Left ventricle myocardium inferior (tissue), 1 donor: ENCODE measurements around the gene P2RY8. TPM values are rescaled to one million over a fixed set of nuclear protein-coding genes. Genes with fewer than 3 reads are reported as not detected.

ENCODE experiments used
- DNase-seq: peaks from one replicate; pipeline ENCODE4 v3.0.0-alpha.2; 2020
- H3K27ac ChIP-seq: fragments of 200-600 bp; replicated peaks from 2 replicates; pipeline ENCODE4 v1.8.0; 2021
- H3K27me3 ChIP-seq: fragments of 200-600 bp; 2 replicates; pipeline ENCODE4 v1.8.0; 2021; ENCODE audit warnings: low read depth
- H3K36me3 ChIP-seq: fragments of 200-600 bp; 2 replicates; pipeline ENCODE4 v1.8.0; 2021
- H3K4me1 ChIP-seq: fragments of 200-600 bp; 2 replicates; pipeline ENCODE4 v1.8.0; 2021
- H3K4me3 ChIP-seq: fragments of 200-600 bp; 2 replicates; pipeline ENCODE4 v1.8.0; 2021; ENCODE audit warnings: mild to moderate bottlenecking, moderate library complexity
- H3K9me3 ChIP-seq: fragments of 200-600 bp; replicated peaks from 2 replicates; pipeline ENCODE4 v1.8.0; 2021
- intact Hi-C: fragments of 100-400 bp; cut with micrococcal nuclease; formaldehyde crosslinking; loops from one replicate; pipeline ENCODE4 v1.11.0; 2022
- total RNA-seq: library from RNA; stranded (reverse); fragmentation: NEBNext Ultra II Directional; extraction: Animal tissue kit (Norgen Biotek cat#: 25700); gene quantifications from one replicate; pipeline ENCODE4 v1.2.1, GENCODE V29; 2021
- TF ChIP-seq, protein P1 (sequence below): fragments of 200-600 bp; IDR thresholded peaks from 2 replicates; pipeline ENCODE4 v1.8.0; 2021; ENCODE audit warnings: antibody characterized with exemption, mild to moderate bottlenecking, borderline replicate concordance
- donor health status: DM: no; HTN: yes; CAD: no; lungs with severe emphysema.

Gene P2RY8
- total RNA-seq, 1 donor from 2014 or later = 1.9 TPM

DNA sequence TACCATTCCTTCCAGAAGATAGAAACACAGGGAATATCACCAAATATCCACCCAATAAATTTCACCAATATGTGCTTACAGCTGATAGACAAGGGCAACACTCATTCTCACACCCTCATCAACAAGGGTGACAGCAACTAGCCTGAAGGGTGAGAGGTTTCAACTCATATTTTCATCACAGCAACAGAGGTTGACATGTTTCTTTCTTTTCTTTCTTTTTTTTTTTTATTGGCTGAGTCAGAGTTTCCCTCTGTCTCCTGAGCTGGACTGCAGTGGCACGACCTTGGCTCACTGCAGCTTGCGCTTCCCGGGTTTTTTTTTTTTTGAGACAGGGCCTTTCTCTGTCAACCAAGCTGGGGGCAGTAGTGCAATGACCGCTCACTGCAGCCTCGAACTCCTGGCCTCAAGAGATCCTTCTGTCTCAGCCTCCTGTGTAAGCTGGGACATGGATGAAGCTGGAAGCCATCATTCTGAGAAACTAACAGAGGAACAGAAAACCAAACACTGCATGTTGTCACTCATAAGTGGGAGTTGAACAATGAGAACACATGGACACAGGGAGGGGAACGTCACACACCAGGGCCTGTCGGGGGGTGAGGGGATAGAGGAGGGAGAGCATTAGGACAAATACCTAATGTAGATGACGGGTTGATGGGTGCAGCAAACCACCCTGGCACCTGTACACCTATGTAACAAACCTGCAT is 56.8 kb downstream of the P2RY8 start:
- peaks cover 8% of the 10 kb centered on the region for H3K4me1 ChIP-seq
- H3K27me3 ChIP-seq = peaks cover 12% of the 10 kb centered on the region
- no peaks in the 10 kb centered on the region for H3K36me3 ChIP-seq
- H3K9me3 ChIP-seq = peaks cover 17% of the 10 kb centered on the region
- H3K27ac ChIP-seq = no peak overlapping the region
- H3K4me3 ChIP-seq = no peak overlapping the region
- intact Hi-C loops = no loop called here
- DNase-seq = no peak
- TF ChIP-seq, protein P1, sequence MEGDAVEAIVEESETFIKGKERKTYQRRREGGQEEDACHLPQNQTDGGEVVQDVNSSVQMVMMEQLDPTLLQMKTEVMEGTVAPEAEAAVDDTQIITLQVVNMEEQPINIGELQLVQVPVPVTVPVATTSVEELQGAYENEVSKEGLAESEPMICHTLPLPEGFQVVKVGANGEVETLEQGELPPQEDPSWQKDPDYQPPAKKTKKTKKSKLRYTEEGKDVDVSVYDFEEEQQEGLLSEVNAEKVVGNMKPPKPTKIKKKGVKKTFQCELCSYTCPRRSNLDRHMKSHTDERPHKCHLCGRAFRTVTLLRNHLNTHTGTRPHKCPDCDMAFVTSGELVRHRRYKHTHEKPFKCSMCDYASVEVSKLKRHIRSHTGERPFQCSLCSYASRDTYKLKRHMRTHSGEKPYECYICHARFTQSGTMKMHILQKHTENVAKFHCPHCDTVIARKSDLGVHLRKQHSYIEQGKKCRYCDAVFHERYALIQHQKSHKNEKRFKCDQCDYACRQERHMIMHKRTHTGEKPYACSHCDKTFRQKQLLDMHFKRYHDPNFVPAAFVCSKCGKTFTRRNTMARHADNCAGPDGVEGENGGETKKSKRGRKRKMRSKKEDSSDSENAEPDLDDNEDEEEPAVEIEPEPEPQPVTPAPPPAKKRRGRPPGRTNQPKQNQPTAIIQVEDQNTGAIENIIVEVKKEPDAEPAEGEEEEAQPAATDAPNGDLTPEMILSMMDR = no peak

DNA sequence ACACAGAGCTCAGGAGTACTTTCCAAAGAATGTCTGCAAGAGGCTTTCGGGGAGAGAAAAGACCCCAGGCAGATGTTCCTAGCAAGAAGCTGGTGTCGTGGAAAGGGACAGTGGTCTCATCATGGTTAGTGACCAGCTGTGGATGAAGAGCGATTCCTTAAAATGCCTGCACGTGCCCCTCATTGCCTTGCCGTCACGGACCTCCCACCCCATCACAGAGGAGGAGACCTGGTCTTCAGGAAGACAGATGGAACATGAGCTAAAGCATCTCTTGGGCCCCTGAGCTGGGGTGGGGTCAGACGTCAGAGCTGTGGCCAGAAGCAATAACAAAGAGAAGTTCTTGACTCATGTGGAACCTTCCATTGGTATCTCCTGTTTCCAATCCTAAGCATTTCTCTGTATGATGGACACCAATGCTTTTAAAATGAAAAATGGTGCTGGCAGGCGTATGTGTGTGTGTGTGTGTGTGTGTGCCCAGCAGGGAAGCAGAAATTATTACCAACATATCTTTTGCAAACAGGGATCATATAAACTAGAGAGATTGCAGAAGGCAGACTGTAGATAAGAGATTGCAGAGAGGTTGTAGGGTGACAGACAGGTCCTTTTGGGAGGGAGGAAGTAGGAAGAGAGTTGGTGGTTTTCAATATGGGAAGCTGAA is 59.1 kb downstream of the P2RY8 start:
- H3K36me3 ChIP-seq = no peaks in the 10 kb centered on the region
- no peak overlapping the region for H3K4me3 ChIP-seq
- H3K27ac ChIP-seq = no peak overlapping the region
- peaks cover 8% of the 10 kb centered on the region for H3K4me1 ChIP-seq
- intact Hi-C loops = no loop called here
- no peak for DNase-seq
- H3K27me3 ChIP-seq = peaks cover 12% of the 10 kb centered on the region
- TF ChIP-seq, protein P1 = no peak
- H3K9me3 ChIP-seq = peaks cover 17% of the 10 kb centered on the region

DNA sequence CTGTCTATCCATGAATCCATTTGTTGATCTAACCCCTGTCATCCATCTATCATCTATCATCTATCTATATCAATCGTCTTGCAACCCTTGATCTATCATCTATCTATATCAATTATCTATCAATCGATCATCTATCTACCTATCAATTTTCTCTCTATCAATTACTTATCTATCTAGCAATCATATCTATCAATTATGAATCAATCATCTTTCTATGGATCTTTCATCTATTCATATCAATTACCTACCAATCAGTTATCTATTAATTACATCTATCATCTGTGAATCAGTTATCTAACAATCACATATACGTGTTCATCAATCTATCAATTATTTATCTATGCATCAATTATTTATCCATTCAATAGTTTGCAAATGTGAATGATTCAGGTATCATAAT is 59.8 kb downstream of the P2RY8 start:
- H3K36me3 ChIP-seq = no peaks in the 10 kb centered on the region
- peaks cover 12% of the 10 kb centered on the region for H3K27me3 ChIP-seq
- H3K4me1 ChIP-seq = peaks cover 8% of the 10 kb centered on the region
- DNase-seq = no peak
- H3K4me3 ChIP-seq = no peak overlapping the region
- H3K27ac ChIP-seq = no peak overlapping the region
- intact Hi-C loops = no loop called here
- peaks cover 17% of the 10 kb centered on the region for H3K9me3 ChIP-seq
- TF ChIP-seq, protein P1 = no peak

DNA sequence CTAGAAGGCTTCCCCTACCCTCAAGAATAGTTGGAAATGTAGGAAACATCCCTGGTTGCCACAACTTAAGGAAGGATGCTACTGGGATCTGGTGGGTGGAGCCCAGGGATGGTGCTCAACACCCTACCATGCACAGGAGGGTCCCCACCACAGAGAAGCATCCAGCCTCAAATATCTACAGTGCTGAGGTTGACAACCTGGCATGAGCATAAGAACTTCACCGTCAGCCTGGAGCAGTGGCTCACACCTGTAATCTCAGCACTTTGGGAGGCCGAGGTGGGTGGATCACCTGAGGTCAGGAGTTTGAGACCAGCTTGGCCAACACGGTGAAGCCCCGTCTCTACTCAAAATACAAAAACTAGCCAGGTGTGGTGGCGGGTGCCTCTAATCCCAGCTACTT is 60.3 kb downstream of the P2RY8 start:
- H3K36me3 ChIP-seq = no peaks in the 10 kb centered on the region
- peaks cover 10% of the 10 kb centered on the region for H3K27me3 ChIP-seq
- DNase-seq = no peak
- peaks cover 17% of the 10 kb centered on the region for H3K9me3 ChIP-seq
- TF ChIP-seq, protein P1 = no peak
- peaks cover 7% of the 10 kb centered on the region for H3K4me1 ChIP-seq
- no peak overlapping the region for H3K27ac ChIP-seq
- intact Hi-C loops = no loop called here
- no peak overlapping the region for H3K4me3 ChIP-seq

DNA sequence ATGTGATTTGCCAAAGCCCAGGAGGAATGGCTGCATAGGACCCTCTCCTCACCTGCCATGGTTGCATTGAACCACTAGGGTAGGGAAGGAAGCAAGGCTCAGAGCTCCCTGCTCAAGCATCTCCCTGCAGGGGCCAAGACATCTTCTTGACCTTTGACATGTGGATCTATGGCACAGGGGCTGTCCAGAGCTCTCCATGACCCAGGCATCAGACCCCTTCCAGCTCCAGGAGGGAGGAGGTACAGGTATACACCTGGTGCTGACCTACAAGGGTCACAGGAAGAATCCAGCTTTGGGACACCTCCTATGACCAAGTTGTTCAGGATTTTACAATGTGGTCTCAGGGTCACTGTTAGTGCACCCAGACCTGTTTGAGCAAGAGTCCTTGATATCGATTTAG is 61.1 kb downstream of the P2RY8 start:
- H3K4me3 ChIP-seq = no peak overlapping the region
- intact Hi-C loops = no loop called here
- H3K27ac ChIP-seq = no peak overlapping the region
- no peak for DNase-seq
- H3K27me3 ChIP-seq = peaks cover 2% of the 10 kb centered on the region
- no peaks in the 10 kb centered on the region for H3K4me1 ChIP-seq
- peaks cover 17% of the 10 kb centered on the region for H3K9me3 ChIP-seq
- TF ChIP-seq, protein P1 = no peak
- H3K36me3 ChIP-seq = no peaks in the 10 kb centered on the region
